ENCODE results near the gene LYPD5.

- TF ChIP-seq POLR2AphosphoS5 (IDR thresholded peaks at IDR 0.05) (peak in 1 of 4 donors; percentile 22), CTCF (IDR thresholded peaks at IDR 0.05) (no peak), EP300 (IDR thresholded peaks at IDR 0.05) (no peak)
Observed at GRCh38 chr19:43780706-43781525, 21.3 kb downstream of the LYPD5 start, which contains the start of gene KCNN4.

Data from sigmoid colon (tissue), 4 donors.